Adrenal gland (tissue), 12 donors: ENCODE data around the gene RGS6. TPM values are rescaled to one million over a fixed set of nuclear protein-coding genes. Genes with fewer than 3 reads are reported as not detected.

ENCODE experiments used
- DNase-seq, 7 donors: peaks; one replicate each; pipeline ENCODE4 v3.0.0-alpha.2; 2019 to 2020
- H3K27ac ChIP-seq, 5 donors: fragments of 200-600 bp; sonication (generic) in 4 of 5; 1 replicate in 3 of 5; 2 replicates in 2 of 5; pipeline versions ENCODE4 v1.5.1 to v1.8.0; 2016 to 2020; ENCODE audit warnings: mild to moderate bottlenecking in 1 of 5
- H3K27me3 ChIP-seq: fragments of 200-600 bp; 2 replicates; pipeline ENCODE4 v1.8.0; 2021
- H3K36me3 ChIP-seq, 2 donors: fragments of 200-600 bp; replicated peaks in 1 of 2; 1 replicate in 1 of 2; 2 replicates in 1 of 2; pipeline versions ENCODE4 v1.5.1 to v1.8.0; 2018 to 2022
- H3K4me1 ChIP-seq, 2 donors: fragments of 200-600 bp; replicated peaks in 1 of 2; 1 replicate in 1 of 2; 2 replicates in 1 of 2; pipeline versions ENCODE4 v1.5.1 to v1.8.0; 2018 to 2021
- H3K4me3 ChIP-seq, 4 donors: fragments of 200-600 bp; sonication (generic) in 3 of 4; one replicate each; pipeline ENCODE4 v1.5.1; 2016 to 2018
- H3K9me3 ChIP-seq, 3 donors: fragments of 200-600 bp; sonication (generic) in 1 of 3; replicated peaks in 1 of 3; 1 replicate in 2 of 3; 2 replicates in 1 of 3; pipeline versions ENCODE4 v1.5.1 to v1.8.0; 2016 to 2021
- POLR2A ChIP-seq, 2 donors: fragments of 450-650 bp; IDR thresholded peaks; one replicate each; pipeline ENCODE4 v1.6.1; 2017; ENCODE audit warnings: antibody characterized with exemption in 2 of 2, mild to moderate bottlenecking in 2 of 2, moderate library complexity in 1 of 2
- WGBS, 4 donors: extraction: QIAGEN DNeasy Blood & Tissue Kit in 2 of 4; methylation state at CpG; one replicate each; pipeline versions ENCODE4 v1.1.5 to v1.1.7; 2013 to 2017; 5-methylcytosine and 5-hydroxymethylcytosine counted together
- intact Hi-C, 2 donors: fragments of 100-400 bp; cut with DNase I; formaldehyde crosslinking; loops; one replicate each; pipeline versions ENCODE4 v1.14.1 to v1.15.0; 2022 to 2023
- polyA plus RNA-seq, 3 donors: library from polyadenylated mRNA; stranded (reverse); fragments of 200-250 nt in 2 of 3; fragments of 350-450 nt in 1 of 3; fragmentation: Illumina TruSeq in 1 of 3; extraction: RNeasy Lipid Tissue Mini Kit (QIAGEN cat#74804) in 1 of 3; gene quantifications; one replicate each; pipeline ENCODE4 v1.2.3, GENCODE V29; 2013 to 2014
- total RNA-seq, 9 donors: library from RNA; depleted of rRNA in 4 of 9; stranded (reverse); fragments of >200 nt in 4 of 9; fragments of 120-200 nt in 1 of 9; fragmentation: NEBNext Ultra II Directional in 1 of 9; extraction: Animal tissue kit (Norgen Biotek cat#: 25700) in 1 of 9; gene quantifications; one replicate each; pipeline versions ENCODE4 v1.1.0 to v1.2.4, GENCODE V29; 2013 to 2023
- TF ChIP-seq, protein P1 (sequence below), 6 experiments: fragments of 450-650 bp in 4 of 6; fragments of 200-600 bp in 2 of 6; sonication (generic) in 1 of 6; IDR thresholded peaks; 1 replicate in 5 of 6; 2 replicates in 1 of 6; pipeline versions ENCODE4 v1.5.1 to v1.8.0; 2016 to 2021; ENCODE audit warnings: antibody characterized with exemption in 6 of 6, mild to moderate bottlenecking in 2 of 6, moderate library complexity in 1 of 6
- donor health status: healthy with polysubstance abuse.
- donor health status: Bipolar disorder and iron deficiency.
- donor health status: DM: yes; HTN: yes; CAD: no.
- donor health status: DM: no; HTN: no; CAD: no.
- donor health status: DM: no; HTN: no; CAD: no.
- donor health status: DM: yes; HTN: yes; CAD: no.

The RGS6 gene
- total and polyA plus RNA-seq, 12 donors = 0.06 to 4.3 (median 0.41) TPM; not detected in 1

DNA sequence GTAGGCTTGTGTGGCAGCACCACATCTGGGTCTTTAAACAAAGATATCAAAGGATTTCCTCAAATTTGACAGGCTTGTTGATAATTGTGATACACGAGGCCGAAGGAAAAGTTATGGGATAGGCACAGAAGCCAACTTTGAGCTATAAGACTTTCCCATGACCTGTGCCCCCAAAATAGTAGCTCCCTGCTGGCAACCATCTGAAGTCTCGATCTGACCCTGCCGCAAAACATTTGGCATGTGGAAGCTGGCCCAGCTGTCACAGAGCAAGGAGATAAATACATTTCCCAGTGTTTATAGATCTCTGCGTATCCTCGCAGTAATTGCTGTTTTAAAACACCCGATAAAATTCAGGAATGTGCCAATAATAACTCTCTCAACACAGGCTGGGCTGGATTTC lies 26.4 kb upstream of the RGS6 start:
- no peak for TF ChIP-seq POLR2A (IDR thresholded peaks at IDR 0.05)
- TF ChIP-seq, protein P1, sequence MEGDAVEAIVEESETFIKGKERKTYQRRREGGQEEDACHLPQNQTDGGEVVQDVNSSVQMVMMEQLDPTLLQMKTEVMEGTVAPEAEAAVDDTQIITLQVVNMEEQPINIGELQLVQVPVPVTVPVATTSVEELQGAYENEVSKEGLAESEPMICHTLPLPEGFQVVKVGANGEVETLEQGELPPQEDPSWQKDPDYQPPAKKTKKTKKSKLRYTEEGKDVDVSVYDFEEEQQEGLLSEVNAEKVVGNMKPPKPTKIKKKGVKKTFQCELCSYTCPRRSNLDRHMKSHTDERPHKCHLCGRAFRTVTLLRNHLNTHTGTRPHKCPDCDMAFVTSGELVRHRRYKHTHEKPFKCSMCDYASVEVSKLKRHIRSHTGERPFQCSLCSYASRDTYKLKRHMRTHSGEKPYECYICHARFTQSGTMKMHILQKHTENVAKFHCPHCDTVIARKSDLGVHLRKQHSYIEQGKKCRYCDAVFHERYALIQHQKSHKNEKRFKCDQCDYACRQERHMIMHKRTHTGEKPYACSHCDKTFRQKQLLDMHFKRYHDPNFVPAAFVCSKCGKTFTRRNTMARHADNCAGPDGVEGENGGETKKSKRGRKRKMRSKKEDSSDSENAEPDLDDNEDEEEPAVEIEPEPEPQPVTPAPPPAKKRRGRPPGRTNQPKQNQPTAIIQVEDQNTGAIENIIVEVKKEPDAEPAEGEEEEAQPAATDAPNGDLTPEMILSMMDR (IDR thresholded peaks at IDR 0.05) = no peak
- Histone ChIP-seq H3K27me3 (peaks cover 4% of the 10 kb centered on the region), H3K4me3 (no peak overlapping the region), H3K9me3 (no peaks in the 10 kb centered on the region), H3K27ac (no peak overlapping the region), H3K36me3 (no peaks in the 10 kb centered on the region), H3K4me1 (no peaks in the 10 kb centered on the region)
- 25 to 36% (median 32%) methylated on average over 7 of the region's 7 CpGs for WGBS, 4 donors
- intact Hi-C loops = no loop called here
- DNase-seq = no peak

DNA sequence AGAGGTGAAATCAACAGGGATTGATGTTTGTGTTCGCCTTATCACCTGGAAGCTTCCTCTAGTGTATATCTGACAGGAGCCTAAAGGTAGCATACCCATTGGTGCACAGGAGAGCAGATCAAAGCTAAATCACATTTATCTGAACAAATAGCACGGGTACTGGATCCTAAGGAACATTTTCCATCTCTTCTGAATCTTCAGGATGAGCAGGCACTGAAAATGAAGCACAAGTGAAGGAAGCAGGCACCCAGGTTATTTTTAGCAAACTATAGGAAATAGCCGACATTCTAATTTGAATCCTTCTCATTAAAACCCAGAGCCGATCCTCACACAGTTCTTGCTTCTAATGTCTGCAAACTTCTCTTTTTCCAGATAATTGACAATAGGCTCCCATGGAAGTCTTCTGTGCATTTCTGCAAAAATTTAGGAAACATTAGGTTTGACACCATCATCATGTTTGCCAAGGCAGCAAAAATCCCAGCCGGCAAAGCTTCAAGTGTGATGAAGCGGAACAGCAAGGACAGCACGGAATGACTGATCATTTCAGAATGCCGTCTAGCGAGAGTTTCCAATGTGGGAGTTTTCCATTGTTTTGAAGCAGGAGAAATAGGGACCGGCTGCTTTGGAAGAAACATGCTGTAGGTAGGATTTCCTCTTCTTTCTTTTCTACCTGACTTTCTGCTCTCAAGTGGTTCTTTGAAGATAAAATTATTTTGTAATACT lies 24.3 kb upstream of the RGS6 start:
- peak in 1 of 7 donors; percentile 8 for DNase-seq
- Histone ChIP-seq H3K4me3 (no peak overlapping the region), H3K27ac (no peak overlapping the region), H3K27me3 (peaks cover 11% of the 10 kb centered on the region), H3K36me3 (no peaks in the 10 kb centered on the region), H3K4me1 (no peaks in the 10 kb centered on the region), H3K9me3 (no peaks in the 10 kb centered on the region)
- intact Hi-C loops = no loop called here
- WGBS, 4 donors = 49 to 72% (median 62%) methylated on average over 10 of the region's 10 CpGs
- no peak for TF ChIP-seq POLR2A (IDR thresholded peaks at IDR 0.05)
- TF ChIP-seq, protein P1 (IDR thresholded peaks at IDR 0.05) = no peak

DNA sequence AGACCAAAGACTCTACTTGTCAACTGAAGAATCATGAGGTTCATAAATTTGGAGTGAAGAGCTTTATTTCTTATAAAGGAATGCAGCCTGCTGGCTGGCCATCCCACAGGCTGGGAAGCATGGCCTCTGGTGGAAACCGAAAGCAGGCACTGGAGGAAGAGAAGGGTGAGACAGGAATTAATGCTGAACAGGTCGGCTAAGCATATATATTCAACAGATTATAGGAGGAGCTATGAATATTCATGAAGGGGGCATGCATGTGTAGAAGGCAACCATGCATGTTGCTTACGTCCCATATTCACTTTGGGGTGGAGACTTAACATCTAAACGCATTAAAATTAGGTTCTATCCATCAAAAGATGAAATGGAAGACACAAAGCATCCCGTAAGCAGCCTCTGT lies 20.6 kb upstream of the RGS6 start:
- Histone ChIP-seq H3K9me3 (no peaks in the 10 kb centered on the region), H3K27ac (no peak overlapping the region), H3K36me3 (no peaks in the 10 kb centered on the region), H3K4me3 (no peak overlapping the region), H3K4me1 (no peaks in the 10 kb centered on the region), H3K27me3 (peaks cover 14% of the 10 kb centered on the region)
- 72 to 75% (median 74%) methylated on average over 5 of the region's 5 CpGs for WGBS, 4 donors
- TF ChIP-seq POLR2A (IDR thresholded peaks at IDR 0.05) = no peak
- TF ChIP-seq, protein P1 (IDR thresholded peaks at IDR 0.05) = no peak
- DNase-seq = no peak
- intact Hi-C loops = no loop called here

DNA sequence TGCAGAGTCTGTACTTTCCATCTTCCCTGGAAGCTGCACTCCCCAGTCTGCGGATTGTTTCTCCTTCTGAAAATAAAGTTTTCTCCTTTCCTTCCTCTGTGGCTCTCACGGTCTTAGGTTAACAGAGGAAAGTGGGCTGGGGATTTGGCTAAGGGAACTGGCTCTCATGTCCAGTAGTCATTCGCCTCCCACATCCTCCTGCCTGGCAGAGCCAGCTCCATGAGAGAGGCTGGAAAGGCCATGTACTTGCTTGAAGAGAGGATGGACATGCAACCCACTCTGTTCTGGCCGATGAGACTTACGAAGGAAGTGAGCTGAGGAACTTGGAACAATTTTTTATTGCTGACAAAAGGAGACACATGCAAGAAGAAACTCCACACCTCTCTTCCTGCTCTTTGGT lies 18.9 kb upstream of the RGS6 start:
- DNase-seq = no peak
- H3K4me3 ChIP-seq = no peak overlapping the region
- TF ChIP-seq, protein P1 (IDR thresholded peaks at IDR 0.05) = no peak
- TF ChIP-seq POLR2A (IDR thresholded peaks at IDR 0.05) = no peak
- H3K36me3 ChIP-seq = no peaks in the 10 kb centered on the region
- H3K4me1 ChIP-seq = no peaks in the 10 kb centered on the region
- no peaks in the 10 kb centered on the region for H3K9me3 ChIP-seq
- 59 to 77% (median 68%) methylated on average over 5 of the region's 5 CpGs for WGBS, 4 donors
- peaks cover 14% of the 10 kb centered on the region for H3K27me3 ChIP-seq
- intact Hi-C loops = no loop called here
- H3K27ac ChIP-seq = no peak overlapping the region
